Measurements from ENCODE around the gene ALPK3. TPM values are rescaled to one million over a fixed set of nuclear protein-coding genes. Genes with fewer than 3 reads are reported as not detected.

ALPK3 gene
- total RNA-seq: 0.12 and 0.32 TPM in 2 replicates

GRCh38 chr15:84816694-84817465 is at the start of gene ALPK3:
Gene ALPK3, plus strand, starts transcription at chr15:84817356. Its CDS starts 97 bp downstream, at chr15:84817453.

GRCh38 chr15:84883916-84884781 is 67.0 kb downstream of the ALPK3 start, which contains the start of gene SLC28A1:
Gene SLC28A1, plus strand, starts transcription at chr15:84884662. Its CDS starts 3,099 bp downstream, at chr15:84887761.

Small RNA genes lying within 50 kb of the gene (small RNA-seq; reads per million reads assigned to genes)
- gene RF00402: not detected

Other genes starting within 250 kb of the ALPK3 start
- gene ZSCAN2, start 216.3 kb upstream of the ALPK3 start, total RNA-seq: 7.5 and 7.8 TPM in 2 replicates
- 27.6 and 36.0 TPM in 2 replicates for gene WDR73, start 163.1 kb upstream of the ALPK3 start, total RNA-seq
- gene NMB, start 159.2 kb upstream of the ALPK3 start, total RNA-seq: 2.4 and 2.8 TPM in 2 replicates
- gene SEC11A, start 101.2 kb upstream of the ALPK3 start, total RNA-seq: 128 and 145 TPM in 2 replicates
- gene ZNF592, start 68.8 kb upstream of the ALPK3 start, total RNA-seq: 14.8 and 16.1 TPM in 2 replicates
- not detected in 2 replicates for gene SLC28A1, start 67.3 kb downstream of the ALPK3 start, total RNA-seq
- gene PDE8A, start 164.5 kb downstream of the ALPK3 start, total RNA-seq: 30.5 and 38.8 TPM in 2 replicates

All from hair follicle dermal papilla cell (primary cell).